ENCODE data around the gene MIX23. TPM values are rescaled to one million over a fixed set of nuclear protein-coding genes. Genes with fewer than 3 reads are reported as not detected.

MIX23 gene
- total RNA-seq, 1 experiment from 2014 or later, result 75.3 TPM

DNA sequence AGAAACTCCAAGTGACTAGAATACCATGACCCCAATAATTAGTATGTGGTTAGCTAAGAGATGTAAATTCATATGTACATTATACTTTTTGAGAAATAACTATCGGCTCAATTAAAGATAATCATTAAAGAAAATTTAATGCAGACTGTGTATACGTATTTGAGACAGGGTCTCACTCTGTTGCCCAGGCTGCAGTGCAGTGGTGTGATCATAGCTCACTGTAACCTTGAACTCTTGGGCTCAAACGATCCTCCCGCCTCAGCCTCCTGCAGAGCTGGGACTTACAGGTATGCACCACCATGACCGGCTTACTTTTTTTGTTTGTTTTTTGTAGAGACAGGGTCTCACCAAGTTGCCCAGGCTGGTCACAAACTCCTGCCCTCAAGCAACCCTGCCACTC, 66.7 kb downstream of the MIX23 start:
- CTCF ChIA-PET, result no interaction called here
- intact Hi-C loops (cut with micrococcal nuclease; ENCODE audit: unreplicated experiment), result no loop called here
- Histone ChIP-seq H3K27me3 (replicated peaks; ENCODE audit: insufficient read depth, low read depth, low read length, poor library complexity) (no peaks in the 10 kb centered on the region), H3K4me3 (ENCODE audit: low read depth, low read length, poor library complexity, severe bottlenecking) (no peak overlapping the region), H3K27ac (ENCODE audit: low read depth, low read length, poor library complexity, severe bottlenecking) (no peak overlapping the region), H3K4me1 (ENCODE audit: insufficient read depth, low read length, poor library complexity, severe bottlenecking) (no peaks in the 10 kb centered on the region), H3K36me3 (ENCODE audit: insufficient read depth, low read length, poor library complexity, severe bottlenecking) (no peaks in the 10 kb centered on the region), H3K9me3 (ENCODE audit: low read depth, low read length, poor library complexity, severe bottlenecking) (no peaks in the 10 kb centered on the region)
- TF ChIP-seq, protein P1, sequence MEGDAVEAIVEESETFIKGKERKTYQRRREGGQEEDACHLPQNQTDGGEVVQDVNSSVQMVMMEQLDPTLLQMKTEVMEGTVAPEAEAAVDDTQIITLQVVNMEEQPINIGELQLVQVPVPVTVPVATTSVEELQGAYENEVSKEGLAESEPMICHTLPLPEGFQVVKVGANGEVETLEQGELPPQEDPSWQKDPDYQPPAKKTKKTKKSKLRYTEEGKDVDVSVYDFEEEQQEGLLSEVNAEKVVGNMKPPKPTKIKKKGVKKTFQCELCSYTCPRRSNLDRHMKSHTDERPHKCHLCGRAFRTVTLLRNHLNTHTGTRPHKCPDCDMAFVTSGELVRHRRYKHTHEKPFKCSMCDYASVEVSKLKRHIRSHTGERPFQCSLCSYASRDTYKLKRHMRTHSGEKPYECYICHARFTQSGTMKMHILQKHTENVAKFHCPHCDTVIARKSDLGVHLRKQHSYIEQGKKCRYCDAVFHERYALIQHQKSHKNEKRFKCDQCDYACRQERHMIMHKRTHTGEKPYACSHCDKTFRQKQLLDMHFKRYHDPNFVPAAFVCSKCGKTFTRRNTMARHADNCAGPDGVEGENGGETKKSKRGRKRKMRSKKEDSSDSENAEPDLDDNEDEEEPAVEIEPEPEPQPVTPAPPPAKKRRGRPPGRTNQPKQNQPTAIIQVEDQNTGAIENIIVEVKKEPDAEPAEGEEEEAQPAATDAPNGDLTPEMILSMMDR (conservative IDR thresholded peaks at IDR 0.05; ENCODE audit: low read depth, low read length), result no peak
- POLR2A ChIA-PET (ENCODE audit: low non-redundant PET), result no interaction called here
- no TSS peak for BruUV-seq (replicated peaks)
- no peak for DNase-seq (ENCODE audit: low spot score)

DNA sequence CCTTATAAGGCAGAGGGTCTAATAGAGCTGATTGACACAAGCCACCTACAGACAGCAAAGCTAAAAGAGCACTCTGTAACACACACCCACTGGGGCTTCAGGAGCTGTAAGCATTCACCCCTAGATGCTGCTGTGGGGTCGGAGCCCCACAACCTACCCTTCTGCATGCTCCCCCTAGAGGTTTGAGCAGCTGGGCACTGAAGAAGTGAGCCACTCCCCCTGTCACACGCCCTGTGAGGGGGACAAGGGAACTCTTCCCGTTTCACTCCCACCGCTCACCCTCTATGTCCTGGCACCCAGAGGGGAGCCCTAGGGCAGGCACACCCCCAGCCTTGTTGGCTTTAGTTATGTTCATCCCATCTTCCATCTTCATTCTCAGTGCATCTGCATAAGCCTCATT, 67.4 kb downstream of the MIX23 start:
- Histone ChIP-seq H3K36me3 (ENCODE audit: insufficient read depth, low read length, poor library complexity, severe bottlenecking) (no peaks in the 10 kb centered on the region), H3K27ac (ENCODE audit: low read depth, low read length, poor library complexity, severe bottlenecking) (no peak overlapping the region), H3K4me1 (ENCODE audit: insufficient read depth, low read length, poor library complexity, severe bottlenecking) (no peaks in the 10 kb centered on the region), H3K27me3 (replicated peaks; ENCODE audit: insufficient read depth, low read depth, low read length, poor library complexity) (no peaks in the 10 kb centered on the region), H3K4me3 (ENCODE audit: low read depth, low read length, poor library complexity, severe bottlenecking) (no peak overlapping the region), H3K9me3 (ENCODE audit: low read depth, low read length, poor library complexity, severe bottlenecking) (no peaks in the 10 kb centered on the region)
- TF ChIP-seq, protein P1 (conservative IDR thresholded peaks at IDR 0.05; ENCODE audit: low read depth, low read length), result no peak
- TF ChIP-seq EZH2 (IDR thresholded peaks at IDR 0.05; ENCODE audit: borderline replicate concordance, low read depth, low read length, poor library complexity, severe bottlenecking), result no peak
- no TSS peak for BruUV-seq (replicated peaks)
- ChIA-PET CTCF (no interaction called here), POLR2A (ENCODE audit: low non-redundant PET) (no interaction called here)
- DNase-seq (ENCODE audit: low spot score), result no peak
- intact Hi-C loops (cut with micrococcal nuclease; ENCODE audit: unreplicated experiment), result no loop called here

- Histone ChIP-seq H3K27me3 (replicated peaks; ENCODE audit: insufficient read depth, low read depth, low read length, poor library complexity) (no peaks in the 10 kb centered on the region), H3K4me1 (ENCODE audit: insufficient read depth, low read length, poor library complexity, severe bottlenecking) (no peaks in the 10 kb centered on the region), H3K27ac (ENCODE audit: low read depth, low read length, poor library complexity, severe bottlenecking) (no peak overlapping the region), H3K36me3 (ENCODE audit: insufficient read depth, low read length, poor library complexity, severe bottlenecking) (no peaks in the 10 kb centered on the region), H3K4me3 (ENCODE audit: low read depth, low read length, poor library complexity, severe bottlenecking) (no peak overlapping the region), H3K9me3 (ENCODE audit: low read depth, low read length, poor library complexity, severe bottlenecking) (no peaks in the 10 kb centered on the region)
- DNase-seq (ENCODE audit: low spot score), result no peak
- TF ChIP-seq, protein P1 (conservative IDR thresholded peaks at IDR 0.05; ENCODE audit: low read depth, low read length), result no peak
- TF ChIP-seq EZH2 (IDR thresholded peaks at IDR 0.05; ENCODE audit: borderline replicate concordance, low read depth, low read length, poor library complexity, severe bottlenecking), result no peak
- POLR2A ChIA-PET (ENCODE audit: low non-redundant PET), result no interaction called here
- CTCF ChIA-PET, result no interaction called here
- intact Hi-C loops (cut with micrococcal nuclease; ENCODE audit: unreplicated experiment), result no loop called here
- no TSS peak for BruUV-seq (replicated peaks)
These were observed 68.7 kb downstream of the MIX23 start for GRCh38 chr3:122314228-122314876.
